Ovary (tissue), 9 donors: ENCODE measurements around the gene DAGLB. TPM values are rescaled to one million over a fixed set of nuclear protein-coding genes. Genes with fewer than 3 reads are reported as not detected.
A peak's percentile ranks its signal among the peaks of the same experiment; 100 is the strongest.

Source experiments
- DNase-seq, 5 donors: peaks; one replicate each; pipeline ENCODE4 v3.0.0-alpha.2; 2019 to 2020
- H3K27ac ChIP-seq, 2 donors: fragments of 200-600 bp; one replicate each; pipeline versions ENCODE4 v1.5.1 to v1.8.0; 2019 to 2022
- H3K27me3 ChIP-seq: fragments of 200-600 bp; one replicate; pipeline ENCODE4 v1.8.0; 2022
- H3K36me3 ChIP-seq: fragments of 200-600 bp; sonication (generic); one replicate; pipeline ENCODE4 v1.5.1; 2019
- H3K4me1 ChIP-seq: one replicate; pipeline ENCODE4 v1.8.1; 2013; ENCODE audit warnings: mild to moderate bottlenecking, moderate library complexity; ENCODE audit not compliant: insufficient read depth
- H3K4me3 ChIP-seq: fragments of 200-600 bp; sonication (generic); one replicate; pipeline ENCODE4 v1.5.1; 2017
- H3K9me3 ChIP-seq, 2 donors: fragments of 200-600 bp in 1 of 2; sonication (generic) in 1 of 2; one replicate each; pipeline versions ENCODE4 v1.5.1 to v1.8.1; 2013 to 2019; ENCODE audit warnings: mild to moderate bottlenecking in 1 of 2, moderate library complexity in 1 of 2
- CTCF ChIP-seq, 3 donors: fragments of 450-650 bp in 2 of 3; fragments of 200-600 bp in 1 of 3; IDR thresholded peaks; one replicate each; pipeline versions ENCODE4 v1.5.1 to v1.8.0; 2016 to 2022; ENCODE audit warnings: antibody characterized with exemption in 3 of 3, mild to moderate bottlenecking in 1 of 3
- EP300 ChIP-seq: sonication (generic); formaldehyde crosslinking; IDR thresholded peaks from one replicate; pipeline ENCODE4 v1.6.1; 2017; ENCODE audit warnings: antibody characterized with exemption
- POLR2A ChIP-seq: fragments of 450-650 bp; IDR thresholded peaks from one replicate; pipeline ENCODE4 v1.6.1; 2017; ENCODE audit warnings: antibody characterized with exemption, mild to moderate bottlenecking, moderate library complexity
- WGBS, 3 donors: extraction: QIAGEN DNeasy Blood & Tissue Kit in 1 of 3; methylation state at CpG; one replicate each; pipeline versions ENCODE4 v1.1.5 to v1.1.7; 2013 to 2017; 5-methylcytosine and 5-hydroxymethylcytosine counted together
- intact Hi-C, 4 donors: fragments of 100-400 bp; cut with DNase I; formaldehyde crosslinking; loops; one replicate each; pipeline versions ENCODE4 v1.11.0 to v1.15.1; 2022 to 2023
- polyA plus RNA-seq, 2 donors: library from polyadenylated mRNA; stranded (reverse); fragments of 200-250 nt in 1 of 2; fragments of 350-450 nt in 1 of 2; fragmentation: Illumina TruSeq in 1 of 2; extraction: RNeasy Lipid Tissue Mini Kit (QIAGEN cat#74804) in 1 of 2; gene quantifications; one replicate each; pipeline ENCODE4 v1.2.3, GENCODE V29; 2013 to 2014
- total RNA-seq, 7 donors: library from RNA; depleted of rRNA in 2 of 7; stranded (reverse); fragments of >200 nt in 2 of 7; fragmentation: NEBNext Ultra II Directional in 3 of 7; extraction: Animal tissue kit (Norgen Biotek cat#: 25700) in 3 of 7; gene quantifications; one replicate each; pipeline versions ENCODE4 v1.1.0 to v1.2.4, GENCODE V29; 2016 to 2023
- donor health status: DM: no; HTN: no; CAD: no; lungs with moderate emphysema.
- donor health status: DM: no; HTN: no; CAD: no.
- donor health status: Bipolar disorder and iron deficiency.
- donor health status: DM: yes; HTN: yes; CAD: no.
- donor health status: DM: no; HTN: no; CAD: no.
- donor health status: DM: yes; HTN: yes; CAD: no.

Gene DAGLB
- total and polyA plus RNA-seq, 9 donors, result 8.8 to 22.4 (median 15.3) TPM

GRCh38 chr7:6486438-6487183 lies 38.9 kb upstream of the DAGLB start:
- TF ChIP-seq CTCF (IDR thresholded peaks at IDR 0.05), result no peak
- no peak for TF ChIP-seq POLR2A
- TF ChIP-seq EP300, result no peak

DNA sequence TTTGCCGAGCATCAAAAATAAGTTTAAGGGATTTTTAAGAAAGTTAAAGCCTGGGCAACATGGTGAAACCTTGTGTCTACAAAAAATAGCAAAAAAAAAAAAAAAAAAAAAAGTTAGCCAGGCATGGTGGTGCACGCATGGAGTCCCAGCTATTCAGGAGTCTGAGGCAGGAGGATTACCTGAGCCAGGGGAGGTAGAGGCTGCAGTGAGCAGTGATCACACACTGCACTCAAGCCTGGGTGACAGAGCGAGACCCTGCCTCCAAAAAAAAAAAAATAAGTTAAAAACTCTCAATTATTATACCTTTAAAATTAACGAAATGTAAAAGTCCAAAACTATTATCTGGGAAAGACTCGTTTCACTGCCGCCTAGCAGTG lies 35.0 kb upstream of the DAGLB start:
- Histone ChIP-seq H3K4me3 (peak overlapping the region; percentile 86), H3K9me3 (peaks cover 0 to 2% of the 10 kb centered on the region in 2 donors), H3K36me3 (no peaks in the 10 kb centered on the region), H3K27ac (no peak overlapping the region), H3K27me3 (no peaks in the 10 kb centered on the region), H3K4me1 (peaks cover 13% of the 10 kb centered on the region)
- DNase-seq, result no peak
- TF ChIP-seq CTCF (IDR thresholded peaks at IDR 0.05) (no peak), EP300 (no peak), POLR2A (no peak)
- intact Hi-C loops, result no loop called here
- 10 to 17% (median 15%) methylated on average over 6 of the region's 6 CpGs for WGBS, 3 donors

More at GRCh38 chr7:6486438-6487183, 38.9 kb upstream of the DAGLB start:
- Histone ChIP-seq H3K27ac (no peak overlapping the region), H3K9me3 (peaks cover 0 to 2% of the 10 kb centered on the region in 2 donors), H3K4me1 (peaks cover 5% of the 10 kb centered on the region), H3K27me3 (no peaks in the 10 kb centered on the region), H3K36me3 (no peaks in the 10 kb centered on the region), H3K4me3 (no peak overlapping the region)
- no peak for DNase-seq
- intact Hi-C loops, result no loop called here
- 91 to 93% (median 92%) methylated on average over 19 of the region's 19 CpGs for WGBS, 3 donors

GRCh38 chr7:6482307-6482706 lies 34.6 kb upstream of the DAGLB start:
- no peaks in the 10 kb centered on the region for H3K36me3 ChIP-seq
- no peak overlapping the region for H3K27ac ChIP-seq
- 37 to 42% (median 41%) methylated on average over 4 of the region's 4 CpGs for WGBS, 3 donors
- H3K27me3 ChIP-seq, result no peaks in the 10 kb centered on the region
- peaks cover 0 to 2% of the 10 kb centered on the region in 2 donors for H3K9me3 ChIP-seq
- no peak for TF ChIP-seq CTCF (IDR thresholded peaks at IDR 0.05)
- TF ChIP-seq EP300, result no peak
- no peak for TF ChIP-seq POLR2A
- H3K4me1 ChIP-seq, result peaks cover 13% of the 10 kb centered on the region
- no peak for DNase-seq
- intact Hi-C loops, result no loop called here
- peak overlapping the region; percentile 86 for H3K4me3 ChIP-seq

DNA sequence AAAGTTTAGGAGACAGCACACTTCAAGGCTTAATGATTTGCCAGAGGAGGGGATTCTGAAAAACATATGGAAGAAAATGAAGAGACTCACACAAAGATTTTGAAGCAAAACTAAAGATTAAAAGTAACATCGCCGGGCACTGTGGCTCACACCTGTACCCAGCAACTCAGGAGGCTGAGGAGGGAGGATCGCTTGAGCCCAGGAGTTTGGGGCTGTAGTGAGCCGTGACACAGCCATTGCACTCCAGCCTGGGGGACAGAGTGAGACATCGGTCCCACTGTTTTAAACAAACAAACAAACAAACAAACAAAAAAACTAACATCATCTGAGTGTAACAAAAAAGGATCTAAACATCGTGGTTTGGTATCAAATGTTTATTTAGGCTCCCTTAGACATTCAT lies 33.7 kb upstream of the DAGLB start:
- Histone ChIP-seq H3K27me3 (no peaks in the 10 kb centered on the region), H3K4me1 (peaks cover 15% of the 10 kb centered on the region), H3K27ac (no peak overlapping the region), H3K9me3 (peaks cover 0 to 2% of the 10 kb centered on the region in 2 donors), H3K36me3 (no peaks in the 10 kb centered on the region), H3K4me3 (no peak overlapping the region)
- intact Hi-C loops, result no loop called here
- TF ChIP-seq CTCF (IDR thresholded peaks at IDR 0.05) (no peak), POLR2A (no peak), EP300 (no peak)
- no peak for DNase-seq
- WGBS, 3 donors, result 58 to 75% (median 72%) methylated on average over 6 of the region's 6 CpGs
